GM12891 (cell line): ENCODE results near the gene ALKBH1.
"Not testable (repeated sequence)": the region's sequence is repeated elsewhere in the genome, so short reads cannot be mapped to it uniquely, and the experiment has no call there.

Experiments used
- POLR2A ChIP-seq: IDR thresholded peaks from 2 replicates; pipeline ENCODE4 v1.6.1; 2011; ENCODE audit warnings: low read depth, low read length, control low read depth
- POLR2AphosphoS5 ChIP-seq: IDR thresholded peaks from 2 replicates; pipeline ENCODE4 v1.6.1; 2011; ENCODE audit warnings: low read depth, low read length, control low read depth
- POU2F2 ChIP-seq: IDR thresholded peaks from 2 replicates; pipeline ENCODE4 v1.6.1; 2011; ENCODE audit warnings: low read depth, mild to moderate bottlenecking, control low read depth, low read length, moderate library complexity
- TAF1 ChIP-seq: IDR thresholded peaks from 2 replicates; pipeline ENCODE4 v1.6.1; 2011; ENCODE audit warnings: low read depth, low read length, control low read depth

DNA sequence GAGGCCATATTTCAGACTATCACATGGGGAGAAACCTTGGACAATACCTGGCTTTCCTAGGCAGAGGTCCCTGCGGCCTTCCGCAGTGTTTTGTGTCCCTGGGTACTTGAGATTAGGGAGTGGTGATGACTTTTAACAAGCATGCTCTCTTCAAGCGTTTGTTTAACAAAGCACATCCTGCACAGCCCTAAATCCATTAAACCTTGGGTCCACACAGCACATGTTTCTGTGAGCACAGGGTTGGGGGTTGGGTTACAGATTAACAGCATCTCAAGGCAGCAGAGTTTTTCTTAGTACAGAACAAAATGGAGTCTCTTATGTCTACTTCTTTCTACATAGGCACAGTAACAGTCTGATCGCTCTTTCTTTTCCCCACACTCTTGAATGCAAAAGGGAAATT, 72.0 kb downstream of the ALKBH1 start:
- TF ChIP-seq POLR2A, POLR2AphosphoS5, TAF1, POU2F2: not testable (repeated sequence)
